Gastroesophageal sphincter (tissue), 4 donors: ENCODE data around the gene TNNI3. TPM values are rescaled to one million over a fixed set of nuclear protein-coding genes. Genes with fewer than 3 reads are reported as not detected.
A peak's percentile ranks its signal among the peaks of the same experiment; 100 is the strongest.
"Not testable (repeated sequence)": the region's sequence is repeated elsewhere in the genome, so short reads cannot be mapped to it uniquely, and the experiment has no call there.

ENCODE experiments used
- ATAC-seq: fragments of 150-250 bp; one replicate; pipeline ENCODE4 v1.9.1; 2016; ENCODE audit warnings: mild to moderate bottlenecking, moderate library complexity
- H3K27ac ChIP-seq, 4 donors: fragments of 200-600 bp; sonication (generic) in 3 of 4; 1 replicate in 3 of 4; 2 replicates in 1 of 4; pipeline ENCODE4 v1.5.1; 2016 to 2019
- H3K27me3 ChIP-seq: fragments of 200-600 bp; sonication (generic); one replicate; pipeline ENCODE4 v1.5.1; 2019
- H3K36me3 ChIP-seq, 2 donors: fragments of 200-600 bp; sonication (generic); one replicate each; pipeline ENCODE4 v1.5.1; 2019; ENCODE audit warnings: control low read depth in 1 of 2
- H3K4me1 ChIP-seq, 3 donors: fragments of 200-600 bp; sonication (generic); 1 replicate in 2 of 3; 2 replicates in 1 of 3; pipeline ENCODE4 v1.5.1; 2016 to 2019; ENCODE audit warnings: control low read depth in 2 of 3
- H3K4me3 ChIP-seq, 2 donors: fragments of 200-600 bp; sonication (generic); one replicate each; pipeline ENCODE4 v1.5.1; 2019; ENCODE audit warnings: mild to moderate bottlenecking in 1 of 2, moderate library complexity in 1 of 2
- H3K9me3 ChIP-seq, 3 donors: fragments of 200-600 bp; sonication (generic); one replicate each; pipeline ENCODE4 v1.5.1; 2017 to 2019; ENCODE audit warnings: control low read depth in 2 of 3
- CTCF ChIP-seq, 4 experiments: fragments of 200-600 bp in 2 of 4; fragments of 450-650 bp in 2 of 4; sonication (generic) in 1 of 4; IDR thresholded peaks; one replicate each; pipeline ENCODE4 v1.5.1; 2017 to 2019; ENCODE audit warnings: antibody characterized with exemption in 4 of 4, mild to moderate bottlenecking in 2 of 4, moderate library complexity in 2 of 4
- EP300 ChIP-seq: sonication (generic); formaldehyde crosslinking; IDR thresholded peaks from one replicate; pipeline ENCODE4 v1.6.1; 2017; ENCODE audit warnings: antibody characterized with exemption, mild to moderate bottlenecking
- POLR2A ChIP-seq, 2 donors: fragments of 450-650 bp; IDR thresholded peaks; one replicate each; pipeline ENCODE4 v1.6.1; 2017; ENCODE audit warnings: antibody characterized with exemption in 2 of 2, mild to moderate bottlenecking in 2 of 2, moderate library complexity in 1 of 2
- POLR2AphosphoS5 ChIP-seq: sonication (generic); formaldehyde crosslinking; IDR thresholded peaks from one replicate; pipeline ENCODE4 v1.6.1; 2017; ENCODE audit warnings: antibody characterized with exemption
- WGBS, 2 donors: methylation state at CpG; one replicate each; pipeline ENCODE4 v1.1.5; 2018; ENCODE audit warnings: low coverage in 1 of 2; 5-methylcytosine and 5-hydroxymethylcytosine counted together
- total RNA-seq, 4 donors: library from RNA; depleted of rRNA; stranded (reverse); fragments of >200 nt; gene quantifications; one replicate each; pipeline ENCODE4 v1.1.0, GENCODE V29; 2016

TNNI3 gene
- total RNA-seq, 4 donors from 2014 or later: not detected

- H3K27ac ChIP-seq: no peak overlapping the region
- peaks cover 100% of the 10 kb centered on the region for H3K27me3 ChIP-seq
- no peaks in the 10 kb centered on the region for H3K36me3 ChIP-seq
- no peak for TF ChIP-seq POLR2AphosphoS5
- no peaks in the 10 kb centered on the region for H3K9me3 ChIP-seq
- peak; percentile 66 for ATAC-seq
- H3K4me1 ChIP-seq: peaks cover 0 to 31% (median 0%) of the 10 kb centered on the region in 3 donors
- no peak overlapping the region for H3K4me3 ChIP-seq
- WGBS, 2 donors: 37% methylated on average over 2 of the region's 18 CpGs; no CpG with 5 or more reads in 1 of the 2 donors
Observed at GRCh38 chr19:55158848-55159749, 1.6 kb upstream of the TNNI3 start.

- no peaks in the 10 kb centered on the region for H3K36me3 ChIP-seq
- no peak overlapping the region for H3K27ac ChIP-seq
- H3K4me1 ChIP-seq: peaks cover 0 to 31% (median 0%) of the 10 kb centered on the region in 3 donors
- no peak for TF ChIP-seq CTCF (IDR thresholded peaks at IDR 0.05)
- no peak for TF ChIP-seq EP300
- TF ChIP-seq POLR2AphosphoS5: no peak
- no peak for TF ChIP-seq POLR2A (IDR thresholded peaks at IDR 0.05)
- H3K9me3 ChIP-seq: no peaks in the 10 kb centered on the region
- no CpG with 5 or more reads among the region's 4 CpGs for WGBS, 2 donors
- ATAC-seq: no peak
- no peak overlapping the region for H3K4me3 ChIP-seq
- H3K27me3 ChIP-seq: peaks cover 100% of the 10 kb centered on the region
Observed at GRCh38 chr19:55158423-55158822, 891 bp upstream of the TNNI3 start.

- TF ChIP-seq CTCF (IDR thresholded peaks at IDR 0.05): no peak
- no peak for TF ChIP-seq POLR2A (IDR thresholded peaks at IDR 0.05)
- no peak for TF ChIP-seq POLR2AphosphoS5
- no peak for TF ChIP-seq EP300
- H3K4me3 ChIP-seq: peak overlapping the region in 1 of 2 donors; percentile 6
- H3K27ac ChIP-seq: no peak overlapping the region
- no peaks in the 10 kb centered on the region for H3K36me3 ChIP-seq
- H3K4me1 ChIP-seq: peaks cover 0 to 31% (median 0%) of the 10 kb centered on the region in 3 donors
- 0% methylated on average over 6 of the region's 52 CpGs; no CpG with 5 or more reads in 1 of the 2 donors for WGBS, 2 donors
- no peak for ATAC-seq
- H3K27me3 ChIP-seq: peaks cover 100% of the 10 kb centered on the region
- no peaks in the 10 kb centered on the region for H3K9me3 ChIP-seq
Observed at GRCh38 chr19:55156202-55157063, 1.1 kb downstream of the TNNI3 start.

- H3K27me3 ChIP-seq: peaks cover 100% of the 10 kb centered on the region
- not testable (repeated sequence) for H3K9me3 ChIP-seq, H3K36me3 ChIP-seq, ATAC-seq, H3K27ac ChIP-seq
- peaks cover 0 to 25% (median 0%) of the 10 kb centered on the region in 3 donors for H3K4me1 ChIP-seq
- 0 to 7% methylated on average over 1 to 3 of the region's 5 CpGs for WGBS, 2 donors
- peak overlapping the region in 1 of 2 donors; percentile 6 for H3K4me3 ChIP-seq
Observed at GRCh38 chr19:55155784-55156183, 1.7 kb downstream of the TNNI3 start.

GRCh38 chr19:55153652-55154264, 3.8 kb downstream of the TNNI3 start:
- H3K27me3 ChIP-seq: peaks cover 100% of the 10 kb centered on the region
- no peaks in the 10 kb centered on the region for H3K36me3 ChIP-seq
- H3K4me3 ChIP-seq: no peak overlapping the region
- ATAC-seq: no peak
- peaks cover 0 to 13% (median 0%) of the 10 kb centered on the region in 3 donors for H3K4me1 ChIP-seq
- TF ChIP-seq EP300 (no peak), POLR2AphosphoS5 (no peak), POLR2A (IDR thresholded peaks at IDR 0.05) (no peak), CTCF (IDR thresholded peaks at IDR 0.05) (no peak)
- no peak overlapping the region for H3K27ac ChIP-seq
- no peaks in the 10 kb centered on the region for H3K9me3 ChIP-seq
- 82 to 90% methylated on average over 4 to 12 of the region's 12 CpGs for WGBS, 2 donors
